ENCODE data around the gene RAB8B. TPM values are rescaled to one million over a fixed set of nuclear protein-coding genes. Genes with fewer than 3 reads are reported as not detected.
A peak's percentile ranks its signal among the peaks of the same experiment; 100 is the strongest.

RAB8B gene
- total RNA-seq, 2 donors from 2014 or later: 11.3 to 14.2 TPM

DNA sequence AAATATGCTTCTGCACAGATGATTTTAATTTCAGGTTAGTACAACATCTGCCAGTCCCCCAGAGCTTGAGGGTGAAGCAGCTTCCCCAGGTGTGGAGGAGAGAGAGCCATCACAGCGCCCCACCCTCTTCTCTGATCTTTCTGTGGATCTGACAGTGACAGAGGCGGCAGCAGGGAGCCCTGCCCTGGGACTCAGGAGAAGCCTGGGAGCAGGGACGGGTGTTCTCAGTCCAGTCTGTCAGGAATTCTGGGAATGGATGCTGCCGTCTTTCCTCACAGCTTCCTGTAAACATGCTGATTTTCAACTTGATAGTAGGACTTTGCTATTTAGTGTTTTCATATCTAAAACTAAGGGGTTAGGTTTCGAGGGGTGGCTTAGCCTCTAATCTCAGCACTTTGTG lies 11.4 kb upstream of the RAB8B start:
- ATAC-seq (peak; percentile 53), DNase-seq (no peak)
- intact Hi-C loops (cut with DNase I, micrococcal nuclease): no loop called here

DNA sequence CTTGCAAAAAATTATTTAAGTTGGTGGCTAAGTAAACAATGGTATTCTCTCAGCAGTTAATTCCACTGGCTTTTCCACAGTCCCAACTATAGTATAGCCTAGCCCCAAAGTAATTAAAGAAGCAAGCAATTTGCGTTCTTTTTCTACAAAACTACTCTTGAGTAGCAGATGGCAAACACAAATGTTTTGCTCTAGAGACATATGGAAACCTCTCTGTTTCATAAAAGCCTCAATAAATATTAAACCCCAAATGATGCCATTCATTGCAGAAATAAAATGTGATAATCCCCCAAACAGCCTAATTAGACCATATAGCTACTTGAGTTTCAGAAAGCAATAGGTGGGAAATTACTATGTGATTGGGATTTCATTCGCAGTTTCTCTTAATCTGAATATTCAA lies 8.7 kb upstream of the RAB8B start:
- no peak for ATAC-seq
- intact Hi-C loops (cut with DNase I, micrococcal nuclease): no loop called here

DNA sequence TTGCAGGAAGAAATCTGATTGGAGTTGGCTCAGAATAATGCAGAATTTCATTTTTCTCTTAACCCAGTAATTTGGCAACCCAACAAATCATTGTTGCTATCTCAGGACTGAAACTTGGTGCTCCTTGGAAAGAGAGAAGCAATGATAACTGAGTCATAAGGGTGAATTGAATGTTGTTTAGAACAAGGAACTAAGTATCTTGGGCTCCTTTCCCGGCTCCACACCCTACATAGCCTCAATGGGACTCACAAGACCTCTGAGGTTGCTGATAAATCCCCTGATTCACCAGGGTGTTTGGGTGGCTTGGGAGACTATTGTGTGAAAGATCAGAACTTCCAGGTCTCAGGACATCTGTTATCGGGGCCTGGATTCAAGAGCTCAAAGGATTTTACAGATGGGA lies 7.8 kb upstream of the RAB8B start:
- intact Hi-C loops (cut with DNase I, micrococcal nuclease): no loop called here
- no peak for ATAC-seq
- no peak for DNase-seq

More for the DNA sequence above, 8.7 kb upstream of the RAB8B start:
- no peak for DNase-seq

DNA sequence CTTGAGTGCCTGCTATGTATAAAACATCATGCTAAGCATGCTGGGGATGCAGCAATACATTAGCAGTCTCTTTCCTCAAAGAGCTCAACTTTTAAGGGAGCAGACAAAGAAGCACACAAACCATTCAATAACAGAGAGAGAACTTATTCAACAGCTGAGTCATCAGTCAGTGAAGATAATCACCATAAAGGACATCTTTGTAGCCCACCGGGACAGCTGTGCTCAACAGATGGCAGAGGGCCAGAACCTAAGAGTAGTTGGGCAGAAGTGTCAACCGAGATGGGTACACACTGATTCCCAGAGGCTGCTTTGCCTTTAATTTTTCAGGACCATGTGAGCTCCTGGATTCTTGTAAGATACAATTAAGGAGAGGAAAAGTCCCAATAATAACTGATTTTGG lies 4.2 kb upstream of the RAB8B start:
- intact Hi-C loops (cut with DNase I, micrococcal nuclease): no loop called here
- no peak for DNase-seq
- no peak for ATAC-seq

DNA sequence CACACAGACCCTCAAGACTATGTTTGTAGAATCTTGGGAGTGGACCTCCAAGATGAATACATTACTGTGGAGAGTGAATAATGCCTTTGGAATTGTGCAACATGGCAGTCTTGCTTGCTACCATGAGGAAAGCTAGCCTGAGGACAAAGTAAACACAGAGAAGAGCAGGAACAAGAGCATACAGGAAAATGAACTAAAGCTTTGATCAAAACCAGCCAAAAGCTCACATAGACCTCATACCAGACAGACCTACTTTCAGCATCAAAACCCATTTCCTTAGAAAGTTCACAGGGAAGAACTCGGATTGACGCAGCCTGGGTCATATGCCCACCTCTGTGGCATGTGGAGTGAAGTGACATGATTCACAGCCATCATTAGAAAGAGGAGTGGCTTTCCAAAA lies 3.3 kb upstream of the RAB8B start:
- DNase-seq (no peak), ATAC-seq (no peak)
- intact Hi-C loops (cut with DNase I, micrococcal nuclease): no loop called here

DNA sequence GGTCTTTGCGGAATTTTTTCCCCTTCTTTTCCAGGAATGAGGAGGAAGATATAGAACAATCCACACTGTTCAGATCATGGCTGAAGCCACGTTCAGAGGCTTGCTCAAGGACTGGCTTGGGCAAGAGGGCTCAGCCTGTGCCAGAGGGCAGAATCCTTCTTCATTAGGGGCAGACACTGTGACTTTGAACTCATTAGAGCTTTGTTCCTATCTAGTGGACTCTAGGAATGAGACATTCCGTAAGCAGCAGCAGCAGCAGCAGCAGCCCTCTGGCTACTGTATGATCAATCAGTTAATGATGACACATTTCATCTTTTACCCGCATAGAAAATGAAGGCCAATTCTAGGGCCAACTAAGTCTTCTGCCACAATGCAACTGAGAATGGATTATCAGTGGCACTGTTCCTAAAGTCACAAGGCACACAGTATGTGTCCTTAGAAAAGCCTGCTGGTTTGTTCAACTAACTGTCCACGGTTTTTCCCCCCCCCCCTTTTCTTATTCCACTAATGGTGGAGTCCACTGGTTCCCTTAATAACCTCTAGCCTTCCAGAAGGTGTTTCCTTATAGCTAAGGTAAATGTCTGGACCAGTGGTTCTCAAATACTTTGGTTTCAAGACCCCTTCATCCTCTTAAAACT lies 1.7 kb upstream of the RAB8B start:
- ATAC-seq (no peak), DNase-seq (no peak)
- intact Hi-C loops (cut with DNase I, micrococcal nuclease): no loop called here

DNA sequence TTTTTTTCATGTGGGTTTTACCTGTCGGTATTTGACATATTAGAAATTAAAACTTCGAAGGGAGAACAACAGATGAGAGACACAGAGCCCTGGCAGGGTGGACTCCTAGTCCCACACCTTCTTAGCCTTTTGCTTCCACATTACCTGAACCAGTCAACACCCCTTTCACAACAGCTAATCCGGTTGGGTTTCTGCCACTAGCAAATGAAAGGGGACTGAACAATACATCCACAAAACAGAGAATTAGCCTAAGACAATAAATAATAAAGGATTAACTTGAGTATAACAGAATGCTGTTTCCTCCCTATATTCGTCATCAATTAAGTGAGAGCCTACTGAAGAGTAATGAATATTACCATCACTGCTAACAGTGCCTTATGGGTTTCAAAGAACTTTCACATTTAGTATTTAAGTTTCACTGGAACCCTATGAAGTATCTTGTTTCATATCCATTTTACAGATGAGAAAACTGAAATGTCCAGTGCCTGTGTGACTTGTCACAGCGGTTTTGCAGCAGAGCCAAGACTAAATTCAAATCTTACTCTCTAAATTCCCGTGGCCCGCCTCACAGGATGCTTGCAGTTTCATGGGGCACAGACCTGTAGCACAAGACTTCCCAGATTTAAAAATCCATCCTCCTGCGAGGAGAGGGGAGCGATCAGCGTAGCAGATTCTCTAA lies 1.0 kb upstream of the RAB8B start:
- intact Hi-C loops (cut with DNase I, micrococcal nuclease): no loop called here
- ATAC-seq: no peak

DNA sequence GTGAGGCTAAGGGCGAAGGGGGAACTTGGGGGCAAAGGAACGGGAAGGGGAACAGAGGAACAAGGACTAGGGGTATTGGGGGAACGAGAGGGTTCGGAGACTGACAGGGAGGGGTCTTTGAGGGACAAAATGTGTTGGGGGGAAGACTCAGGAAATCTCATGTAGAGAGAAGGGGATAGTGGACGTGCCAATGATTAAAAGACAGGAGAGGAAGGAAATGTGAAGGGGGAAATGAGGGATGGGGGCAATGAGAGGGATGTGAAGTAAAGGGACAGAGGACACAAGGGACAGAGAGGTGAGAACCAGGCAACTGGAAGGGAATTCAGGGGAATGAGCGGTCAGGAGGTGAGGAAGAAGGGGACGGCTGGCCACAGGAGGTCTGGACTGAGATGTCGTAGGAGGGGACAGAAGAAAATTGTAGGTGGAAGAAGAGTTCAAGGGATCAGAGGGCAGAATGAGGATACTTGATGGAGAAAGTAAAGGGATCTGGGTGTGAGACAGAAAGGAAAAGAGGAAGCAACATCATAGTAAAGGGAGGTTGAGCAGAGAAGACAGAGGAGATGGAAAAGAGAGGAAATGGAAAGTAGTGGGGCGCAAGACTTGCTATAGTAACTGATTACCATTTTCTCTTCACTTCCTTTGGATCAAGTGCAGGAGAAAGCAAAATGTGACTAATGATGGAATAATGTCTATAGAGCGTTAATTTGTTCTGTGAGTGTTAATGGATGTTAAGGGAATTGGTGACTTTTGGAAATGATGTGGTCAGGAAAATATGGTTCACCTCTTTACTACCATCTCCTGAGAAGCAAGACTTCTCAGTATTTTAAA lies 749 bp downstream of the RAB8B start:
- ATAC-seq (no peak), DNase-seq (no peak)
- intact Hi-C loops (cut with DNase I, micrococcal nuclease): no loop called here

More for the DNA sequence above, 1.0 kb upstream of the RAB8B start:
- no peak for DNase-seq

DNA sequence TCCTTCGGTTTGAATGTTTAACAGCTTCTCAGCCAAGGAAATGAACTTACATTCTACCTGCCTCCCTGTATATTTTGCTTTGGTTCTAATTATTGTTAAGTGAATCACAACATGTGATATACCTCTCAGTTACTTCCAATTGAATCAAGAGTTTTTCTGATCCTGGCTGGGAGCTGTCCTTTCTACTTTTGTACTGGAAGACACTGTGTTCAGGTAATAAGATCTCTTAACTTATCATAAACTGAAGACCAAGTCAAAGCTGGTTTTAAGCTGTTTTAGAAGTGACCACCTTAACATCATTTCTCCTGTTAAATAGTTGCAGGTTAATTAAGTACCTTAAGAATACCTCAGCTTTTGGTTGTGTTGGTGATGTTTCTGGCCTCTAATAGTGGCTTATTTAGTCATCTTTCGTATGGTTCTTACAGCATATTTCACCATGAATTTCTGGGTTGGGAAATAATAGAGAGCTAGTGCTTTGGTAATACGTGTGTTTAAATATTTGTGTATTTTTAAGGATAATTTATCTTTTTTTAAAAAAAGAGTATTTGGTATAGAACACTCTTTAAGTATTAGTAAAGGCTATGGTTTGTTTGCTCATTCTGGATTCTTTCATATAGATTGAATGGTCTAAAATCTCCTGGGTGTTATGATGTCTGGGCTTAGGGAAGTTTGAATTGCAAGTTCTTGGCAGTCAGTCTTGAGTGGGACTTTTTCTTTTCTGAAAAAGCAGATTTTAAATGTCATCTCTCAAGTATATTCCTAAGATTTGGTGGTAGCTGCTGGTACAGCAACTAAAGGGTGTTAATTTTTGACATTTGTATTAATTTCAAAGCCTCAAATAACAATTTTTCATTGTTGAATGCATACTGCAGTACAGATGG lies 1.6 kb downstream of the RAB8B start:
- intact Hi-C loops (cut with DNase I, micrococcal nuclease): no loop called here
- DNase-seq (no peak), ATAC-seq (no peak)

DNA sequence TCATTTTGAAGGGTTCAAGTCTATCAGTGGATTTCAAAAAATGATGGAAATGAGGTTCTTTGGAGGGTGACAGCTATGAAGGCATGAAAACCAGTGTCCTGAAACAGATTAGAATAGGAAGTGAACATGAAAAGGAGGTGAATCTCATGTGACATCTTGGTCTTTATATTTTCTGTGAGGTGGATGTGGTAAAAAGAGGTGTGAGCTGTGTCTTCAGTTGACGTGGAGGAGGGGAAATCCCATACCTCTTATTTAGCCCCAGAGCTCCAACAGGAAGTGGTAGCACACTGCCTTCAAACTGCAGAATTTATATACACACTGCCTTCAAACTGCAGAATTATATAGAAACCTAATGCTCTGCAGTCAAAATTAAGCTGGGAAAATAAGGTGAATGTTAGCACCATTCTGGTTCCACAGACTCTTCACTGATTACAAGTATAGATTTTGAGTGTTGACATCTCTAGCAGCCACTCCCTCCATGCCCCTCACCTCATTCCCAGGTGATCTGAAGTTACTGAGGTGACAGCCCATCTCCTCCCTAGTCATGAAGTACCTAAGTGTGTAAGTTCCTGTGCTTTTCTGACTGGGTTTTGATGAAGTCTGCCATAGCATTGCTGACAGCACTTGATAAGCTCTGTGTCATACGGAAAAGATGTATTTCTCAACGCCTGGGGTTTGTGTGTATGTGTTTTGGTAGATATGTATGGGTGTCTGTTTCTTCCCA lies 2.7 kb downstream of the RAB8B start:
- intact Hi-C loops (cut with DNase I, micrococcal nuclease): no loop called here
- DNase-seq (no peak), ATAC-seq (no peak)

DNA sequence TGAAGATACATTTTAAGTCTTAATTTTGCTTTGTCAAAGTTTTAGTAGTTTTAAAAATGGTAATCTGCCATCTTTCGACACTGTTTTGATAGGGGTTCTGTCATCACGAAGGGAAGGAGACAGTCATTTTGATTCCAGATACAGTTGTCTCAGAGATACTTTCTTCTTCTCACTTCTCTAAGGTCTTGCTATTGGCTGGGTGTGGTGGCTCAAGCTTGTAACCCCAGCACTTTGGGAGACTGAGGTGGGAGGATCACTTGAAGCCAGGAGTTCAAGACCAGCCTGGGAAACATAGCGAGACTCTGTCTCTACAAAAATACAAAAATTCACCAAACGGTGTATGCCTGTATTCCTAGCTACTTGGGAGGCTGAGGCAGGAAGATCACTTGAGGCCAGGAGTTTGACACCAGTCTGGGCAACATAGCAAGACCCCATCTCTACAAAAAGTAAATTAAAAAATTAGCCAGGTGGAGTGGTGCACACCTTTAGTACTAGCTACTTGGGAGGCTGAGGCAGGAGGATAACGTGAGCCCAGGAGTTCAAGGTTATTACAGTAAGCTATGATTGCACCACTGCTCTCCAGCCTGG lies 3.3 kb downstream of the RAB8B start:
- no peak for DNase-seq
- intact Hi-C loops (cut with DNase I, micrococcal nuclease): no loop called here
- no peak for ATAC-seq

DNA sequence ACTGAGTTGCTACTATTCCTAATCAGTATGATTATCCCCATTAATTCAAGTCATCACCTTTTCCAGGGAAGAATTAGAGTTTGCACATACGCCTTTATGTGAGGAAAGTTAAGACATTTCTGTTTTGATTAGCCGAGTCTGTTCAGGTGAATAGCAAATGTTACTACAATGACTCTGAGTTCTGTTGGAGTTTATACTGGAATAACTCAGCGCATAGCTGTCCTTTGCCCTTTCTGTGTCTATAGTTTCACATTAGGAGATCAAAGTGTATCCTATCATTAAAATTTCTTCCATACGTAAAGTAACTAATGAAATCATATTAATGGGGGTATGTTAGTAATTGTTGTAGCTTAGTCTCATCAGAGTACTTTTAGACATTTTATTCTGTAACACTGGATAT lies 4.9 kb downstream of the RAB8B start:
- DNase-seq: no peak
- no peak for ATAC-seq
- intact Hi-C loops (cut with DNase I, micrococcal nuclease): no loop called here

DNA sequence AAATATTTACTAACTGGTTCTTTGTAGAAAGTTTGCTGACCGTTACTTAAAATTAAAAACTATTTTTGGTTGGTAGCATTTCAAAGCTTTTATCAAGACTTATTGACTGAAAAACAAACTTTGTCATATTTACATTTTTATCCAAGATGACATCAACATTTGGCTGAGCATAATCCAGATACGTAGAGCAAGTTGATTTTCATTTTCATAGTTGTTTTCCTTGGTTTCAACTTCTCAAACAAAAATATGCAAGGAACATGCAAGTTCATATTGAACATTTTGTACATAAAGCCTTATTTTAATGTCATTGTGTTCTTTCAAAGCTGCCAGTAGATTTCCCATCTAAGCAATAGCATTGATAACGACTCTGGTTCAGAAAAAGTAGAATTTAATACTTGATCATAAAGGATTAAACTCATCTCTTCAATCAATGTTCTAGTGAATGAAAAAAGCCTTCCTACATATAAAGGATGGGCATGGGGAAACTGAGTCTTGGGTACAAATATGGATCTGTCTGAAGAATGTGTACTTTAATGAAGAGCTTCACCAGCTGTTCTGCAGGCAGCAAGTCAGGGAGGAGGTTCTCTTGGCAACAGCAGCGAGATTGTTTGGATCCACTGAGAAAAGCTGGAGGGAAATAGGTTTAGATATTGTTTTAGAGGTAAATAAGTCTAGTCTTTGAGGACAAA lies 5.6 kb downstream of the RAB8B start:
- intact Hi-C loops (cut with DNase I, micrococcal nuclease): no loop called here
- DNase-seq: no peak
- ATAC-seq: no peak

DNA sequence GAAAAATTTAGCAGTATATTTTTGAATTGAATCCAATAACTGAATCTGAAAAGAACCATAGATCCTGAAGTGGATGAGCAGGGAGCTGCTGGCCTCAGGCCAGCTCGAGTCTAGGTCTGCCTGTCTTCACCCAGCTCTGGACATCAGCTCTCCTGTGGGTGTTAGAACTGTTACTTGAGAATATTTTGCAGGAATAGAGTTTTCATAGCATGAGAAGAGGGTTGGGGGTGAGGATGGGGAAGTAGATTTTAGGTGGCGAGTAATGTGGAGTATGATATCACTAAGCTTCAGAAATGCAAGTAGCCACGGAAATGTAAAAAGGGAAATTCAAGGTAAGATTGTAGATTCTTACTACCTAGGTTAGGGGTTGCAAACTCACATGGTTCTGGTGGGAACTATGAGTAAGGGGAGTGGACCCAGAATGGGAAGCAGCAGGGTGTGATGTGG lies 6.2 kb downstream of the RAB8B start:
- no peak for ATAC-seq
- intact Hi-C loops (cut with DNase I, micrococcal nuclease): no loop called here
- DNase-seq: peak in 1 of 2 donors; percentile 15

DNA sequence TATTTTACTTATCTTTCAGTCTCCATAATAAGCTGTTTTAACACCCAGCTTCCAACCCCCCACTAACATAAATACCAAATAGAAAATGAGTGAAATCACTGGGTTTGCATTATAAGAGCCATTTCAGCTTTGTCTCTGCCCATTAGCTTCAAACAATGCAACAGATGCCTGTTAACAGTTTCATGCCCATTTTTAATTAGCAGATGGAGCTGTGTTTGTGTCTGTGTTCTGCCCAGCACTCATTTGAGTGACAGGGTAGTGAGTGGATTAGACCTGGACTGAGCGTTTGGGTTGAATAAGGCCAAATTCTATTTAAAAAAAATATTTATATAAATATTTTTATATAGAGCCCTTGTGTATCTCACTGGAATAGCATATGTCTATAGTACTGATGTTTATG lies 7.4 kb downstream of the RAB8B start:
- intact Hi-C loops (cut with DNase I, micrococcal nuclease): no loop called here
- ATAC-seq: no peak
- DNase-seq: no peak

DNA sequence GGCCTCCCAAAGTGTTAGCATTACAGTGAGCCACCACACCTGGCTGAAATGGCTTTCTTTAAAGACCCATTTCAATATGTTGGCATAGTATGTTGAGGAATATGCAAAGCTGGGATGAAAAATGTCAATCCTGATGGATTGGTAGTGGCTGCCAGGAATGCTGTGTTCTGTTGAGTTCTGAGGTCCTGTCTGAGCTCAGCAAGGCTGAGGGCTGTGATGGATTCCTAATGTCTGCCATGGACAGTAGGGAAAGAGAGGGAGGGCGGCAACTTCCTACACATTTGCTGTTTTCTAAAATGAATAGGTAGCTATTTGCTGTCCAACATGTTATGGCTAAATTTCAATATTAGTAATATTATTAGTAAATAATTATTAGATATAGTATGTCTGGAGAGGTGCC lies 8.2 kb downstream of the RAB8B start:
- DNase-seq (no peak), ATAC-seq (no peak)
- intact Hi-C loops (cut with DNase I, micrococcal nuclease): no loop called here

DNA sequence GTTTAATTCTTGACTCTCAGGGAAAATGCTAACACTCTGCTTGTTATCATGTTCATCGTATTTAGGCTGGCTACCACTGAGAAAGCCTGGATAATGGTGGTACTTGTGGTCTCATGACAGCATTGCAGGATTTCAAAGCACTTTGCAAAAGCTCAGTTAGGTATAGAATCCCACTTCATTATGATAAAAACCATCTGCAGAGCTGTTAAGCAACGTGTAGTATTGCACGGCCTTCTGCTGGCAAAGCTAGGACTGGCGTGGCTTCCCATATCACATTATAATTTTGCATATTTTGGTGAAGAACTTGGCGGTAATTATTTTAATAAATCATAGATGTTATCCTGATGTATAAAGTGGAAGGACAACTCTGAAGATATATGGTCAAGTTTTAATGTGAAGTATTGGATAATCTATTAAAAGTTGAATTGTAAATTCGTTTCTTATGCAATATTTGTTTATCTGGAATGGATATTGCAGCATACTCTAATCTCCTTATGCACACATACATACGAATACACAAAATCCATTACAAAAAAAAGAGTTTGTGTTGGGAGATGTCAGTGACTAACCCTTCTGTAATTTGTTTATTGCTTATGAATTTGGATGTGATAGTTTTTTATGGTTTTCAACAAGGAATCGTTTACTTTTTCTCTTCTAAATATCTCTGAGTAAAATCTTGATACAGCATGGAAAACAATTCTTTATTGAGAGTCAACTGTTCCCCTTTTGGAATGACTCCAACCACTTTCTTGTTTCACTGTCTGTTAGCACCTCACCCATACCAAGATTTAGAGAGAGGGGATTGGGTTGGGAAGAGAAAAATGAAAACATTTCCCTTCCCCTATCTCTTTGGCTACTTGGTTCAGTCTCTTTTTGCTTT lies 9.2 kb downstream of the RAB8B start:
- intact Hi-C loops (cut with DNase I, micrococcal nuclease): no loop called here
- DNase-seq (no peak), ATAC-seq (no peak)
